Suppressor macrophage (primary cell): ENCODE measurements around the gene ADNP.
A peak's percentile ranks its signal among the peaks of the same experiment; 100 is the strongest.

Experiments used
- DNase-seq, 4 experiments: peaks; one replicate each; pipeline ENCODE4 v3.0.0-alpha.2; 2020 to 2022

The ADNP gene

GRCh38 chr20:50932016-50932485, 814 bp upstream of the ADNP start:
- DNase-seq: no peak

- peak in 1 of 4 experiments; percentile 73 for DNase-seq
Observed at GRCh38 chr20:50930976-50931305, 296 bp downstream of the ADNP start.

GRCh38 chr20:50930139-50930975, 880 bp downstream of the ADNP start:
- peak in 3 of 4 experiments; percentile 8 to 61 (median 40) for DNase-seq

GRCh38 chr20:50929299-50930138, 1.7 kb downstream of the ADNP start:
- peak; percentile 93 to 96 (median 96) for DNase-seq

- no peak for DNase-seq
Observed at GRCh38 chr20:50928469-50928868, 2.8 kb downstream of the ADNP start.

- DNase-seq: peak in 2 of 4 experiments; percentile 23 to 30
Observed at GRCh38 chr20:50926530-50926929, 4.7 kb downstream of the ADNP start.

- DNase-seq: peak; percentile 3 to 53 (median 30)
Observed at GRCh38 chr20:50924261-50924920, 6.8 kb downstream of the ADNP start.

GRCh38 chr20:50921803-50922501, 9.3 kb downstream of the ADNP start:
- no peak for DNase-seq

GRCh38 chr20:50920997-50921396, 10.2 kb downstream of the ADNP start:
- no peak for DNase-seq

GRCh38 chr20:50919567-50919966, 11.7 kb downstream of the ADNP start:
- DNase-seq: no peak

GRCh38 chr20:50918403-50918802, 12.8 kb downstream of the ADNP start:
- no peak for DNase-seq

GRCh38 chr20:50916934-50917333, 14.3 kb downstream of the ADNP start:
- DNase-seq: no peak

- no peak for DNase-seq
Observed at GRCh38 chr20:50916257-50916656, 15.0 kb downstream of the ADNP start.

GRCh38 chr20:50915424-50915823, 15.8 kb downstream of the ADNP start:
- no peak for DNase-seq

GRCh38 chr20:50913690-50914375, 17.4 kb downstream of the ADNP start:
- no peak for DNase-seq

- DNase-seq: no peak
Observed at GRCh38 chr20:50911716-50912115, 19.5 kb downstream of the ADNP start.

GRCh38 chr20:50911030-50911429, 20.2 kb downstream of the ADNP start:
- no peak for DNase-seq

GRCh38 chr20:50909413-50909812, 21.8 kb downstream of the ADNP start:
- DNase-seq: peak in 1 of 4 experiments; percentile 12

- no peak for DNase-seq
Observed at GRCh38 chr20:50904067-50904570, 27.1 kb downstream of the ADNP start.

- DNase-seq: no peak
Observed at GRCh38 chr20:50903353-50904051, 27.7 kb downstream of the ADNP start.

- no peak for DNase-seq
Observed at GRCh38 chr20:50901301-50901700, 29.9 kb downstream of the ADNP start.
